Measurements from ENCODE around the gene LMOD1.
"Not testable (repeated sequence)": the region's sequence is repeated elsewhere in the genome, so short reads cannot be mapped to it uniquely, and the experiment has no call there.

LMOD1 gene

GRCh38 chr1:201912832-201913231 is 33.5 kb downstream of the LMOD1 start:
- no peak for DNase-seq

DNA sequence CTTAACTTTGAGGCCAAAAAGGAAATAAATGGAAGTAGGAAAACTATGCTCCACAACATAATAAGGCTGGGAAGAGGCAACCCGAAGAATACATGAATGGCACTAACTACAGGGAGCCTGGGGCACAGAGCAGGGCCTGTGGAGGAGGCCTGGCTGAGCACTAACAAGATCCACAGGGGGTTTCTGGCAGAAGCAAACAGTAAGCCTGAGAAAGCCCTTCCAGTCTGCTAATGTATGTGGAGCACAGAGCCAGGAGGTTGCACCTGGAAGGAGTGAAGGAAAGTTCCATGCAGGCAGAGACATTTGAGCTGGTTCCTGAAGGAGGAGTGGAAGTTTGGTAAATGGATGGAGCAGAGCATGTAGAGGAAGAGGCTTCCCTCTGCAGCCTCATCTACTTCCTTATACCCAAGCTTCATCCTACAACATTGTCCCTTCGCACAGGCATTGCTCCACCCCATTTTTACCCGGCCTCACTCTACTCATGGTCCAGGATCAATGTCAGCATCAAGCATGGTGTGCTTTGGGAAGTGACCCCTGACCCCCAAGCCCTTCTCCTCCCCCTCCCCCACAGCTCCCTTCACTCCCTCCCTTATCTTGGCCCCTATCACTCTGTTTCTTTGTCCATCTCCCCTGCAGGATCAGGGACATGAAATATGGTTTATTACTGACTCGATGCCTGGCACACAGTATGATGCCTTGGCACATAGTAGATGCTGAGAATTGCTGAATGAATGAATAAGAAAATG is 34.3 kb downstream of the LMOD1 start:
- no peak for DNase-seq

DNA sequence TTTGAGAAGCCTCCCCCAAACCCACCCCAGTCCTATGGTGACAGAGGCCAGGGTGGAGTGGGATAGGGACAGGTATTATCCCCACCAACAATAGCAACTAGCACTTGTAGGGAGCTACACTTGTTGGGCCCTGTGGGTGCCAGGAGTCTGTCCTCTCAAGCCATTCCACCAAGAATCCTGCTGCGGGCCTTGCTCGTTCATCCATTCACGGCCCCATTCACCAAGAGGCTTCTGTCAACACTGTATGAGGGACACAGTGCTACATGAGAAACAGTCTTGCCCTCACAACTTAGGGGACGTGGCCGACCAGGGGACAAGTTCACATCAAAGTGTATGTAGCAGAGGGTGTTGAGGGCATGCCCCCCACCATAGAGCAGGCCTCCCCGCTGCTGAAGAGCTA is 38.7 kb downstream of the LMOD1 start:
- DNase-seq, result no peak

- DNase-seq, result no peak
These were observed 40.0 kb downstream of the LMOD1 start for GRCh38 chr1:201906336-201906735.

DNA sequence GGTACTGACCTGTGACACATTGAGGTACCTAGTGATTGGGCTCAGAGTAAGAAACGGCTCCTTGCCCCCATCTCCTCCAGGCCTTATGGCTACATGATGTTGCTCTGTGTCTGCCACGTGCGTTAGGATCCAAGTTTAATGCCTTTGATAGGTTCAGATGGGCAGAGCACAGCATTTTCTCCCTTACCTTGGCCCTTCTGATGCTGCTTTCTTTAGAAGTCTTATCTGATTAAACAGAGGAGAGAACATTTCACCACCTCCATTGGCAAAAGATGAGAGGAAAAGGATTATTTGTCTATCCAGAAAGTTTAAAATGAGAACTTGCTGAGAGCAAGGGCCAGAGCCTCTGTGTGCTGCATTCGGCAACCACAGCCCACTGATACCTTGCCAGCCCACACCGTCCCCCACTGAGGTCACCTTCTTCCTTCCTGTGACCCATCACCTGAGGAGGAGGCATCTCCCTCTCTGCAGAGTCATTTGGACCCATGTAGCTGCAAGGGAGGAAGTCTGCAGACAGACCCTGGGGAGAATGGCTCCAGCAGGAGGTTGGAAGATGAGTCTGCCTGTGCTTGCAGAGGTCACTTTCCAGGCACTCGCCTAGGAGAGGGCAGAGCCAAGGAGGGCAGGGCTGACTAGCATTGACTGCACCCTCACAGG is 41.0 kb downstream of the LMOD1 start:
- no peak for DNase-seq

- no peak for DNase-seq
These were observed 41.8 kb downstream of the LMOD1 start for GRCh38 chr1:201904579-201904978.

- no peak for DNase-seq
These were observed 43.2 kb downstream of the LMOD1 start for GRCh38 chr1:201903135-201903534.

GRCh38 chr1:201902198-201902597 is 44.1 kb downstream of the LMOD1 start:
- DNase-seq, result no peak

DNA sequence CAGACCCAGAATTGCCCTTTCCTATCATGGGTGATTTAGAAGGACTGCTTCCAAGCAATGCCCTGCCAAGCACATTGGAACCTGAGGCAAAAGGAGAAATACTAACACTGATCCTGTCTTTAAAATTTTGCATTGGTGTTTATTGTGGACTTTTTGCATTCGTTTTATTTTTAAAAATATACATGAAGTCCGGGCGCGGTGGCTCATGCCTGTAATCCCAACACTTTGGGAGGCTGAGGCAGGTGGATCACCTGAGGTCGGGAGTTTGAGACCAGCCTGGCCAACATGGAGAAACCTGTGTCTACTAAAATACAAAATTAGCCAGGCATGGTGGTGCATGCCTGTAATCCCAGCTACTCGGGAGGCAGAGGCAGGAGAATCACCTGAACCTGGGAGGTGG is 45.3 kb downstream of the LMOD1 start:
- not testable (repeated sequence) for DNase-seq

DNA sequence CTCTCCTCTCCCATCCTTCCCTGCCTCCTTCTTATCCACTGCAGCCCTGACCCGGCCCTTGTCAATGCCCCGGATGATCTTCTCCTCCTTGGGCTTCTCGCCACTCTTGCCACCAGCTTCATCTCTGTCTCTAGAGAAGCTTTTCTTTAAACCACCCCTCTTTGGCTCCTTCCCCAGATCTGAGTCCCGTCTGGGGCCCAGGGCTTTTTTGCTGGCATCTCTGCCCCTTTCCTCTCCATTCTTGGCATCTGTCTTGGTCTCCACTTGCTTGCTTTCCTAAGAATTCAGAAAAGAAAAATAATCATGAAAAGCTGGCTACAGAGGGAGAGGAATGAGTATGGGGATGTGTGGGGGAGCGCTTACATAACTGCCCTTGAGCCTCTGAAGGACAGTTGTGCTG is 45.9 kb downstream of the LMOD1 start:
- DNase-seq, result no peak

DNA sequence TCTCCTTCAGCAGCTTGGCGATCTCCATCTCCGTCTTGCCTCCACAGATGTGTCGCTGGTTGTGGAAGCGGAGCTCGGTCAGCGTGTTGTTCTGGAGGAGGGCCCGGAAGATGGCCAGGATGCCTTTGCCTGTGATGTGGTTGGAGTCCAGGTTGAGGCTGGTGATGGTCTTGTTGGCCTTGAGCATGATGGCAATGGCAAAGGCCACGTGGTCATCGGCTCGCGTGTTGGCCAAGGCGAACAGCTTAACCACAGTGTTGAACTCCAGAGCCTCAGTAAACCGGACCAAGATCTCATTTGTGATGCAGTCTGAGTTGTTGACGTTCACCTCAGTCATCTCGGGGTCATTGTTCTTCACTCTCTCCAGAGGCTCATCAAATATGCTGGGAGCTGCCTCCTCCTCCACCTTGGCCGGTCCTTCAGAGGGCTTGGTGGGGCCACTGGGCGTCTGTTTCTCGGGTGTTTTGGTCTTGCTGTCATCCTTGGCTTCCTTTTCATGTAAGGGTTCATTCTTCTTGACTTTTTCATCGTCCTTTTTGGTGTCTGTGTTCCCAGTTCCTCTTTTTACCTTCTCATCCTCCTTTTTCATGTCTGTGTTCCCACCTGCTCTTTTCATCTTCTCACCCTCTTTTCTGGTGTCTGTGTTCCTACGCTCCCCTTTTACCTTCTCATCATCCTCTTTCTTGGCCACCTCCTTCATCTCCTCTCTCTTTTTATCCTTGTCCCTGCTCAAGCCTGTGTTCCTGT is 46.5 kb downstream of the LMOD1 start:
- no peak for DNase-seq

DNA sequence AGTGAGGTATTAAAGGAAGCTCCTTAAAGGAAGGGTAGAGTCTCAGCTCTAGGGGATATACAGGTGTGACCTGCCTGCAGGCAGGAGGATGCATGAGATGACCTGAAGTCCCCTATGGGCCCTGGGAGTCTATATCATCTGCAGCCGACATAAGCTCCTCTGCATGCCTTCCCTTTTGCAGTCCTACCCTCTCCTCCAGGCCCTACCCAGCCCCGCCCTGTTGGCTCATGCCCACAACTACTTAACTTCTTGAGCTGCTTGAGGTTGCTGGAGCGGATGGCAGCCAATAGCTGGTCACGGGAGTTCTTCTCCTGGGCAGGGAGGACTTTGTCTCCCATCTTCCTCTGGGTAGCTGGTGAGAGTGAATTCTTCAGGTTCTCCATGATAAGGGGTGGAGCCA is 47.4 kb downstream of the LMOD1 start:
- DNase-seq, result no peak

- DNase-seq, result no peak
These were observed 48.0 kb downstream of the LMOD1 start for GRCh38 chr1:201898240-201898894.

DNA sequence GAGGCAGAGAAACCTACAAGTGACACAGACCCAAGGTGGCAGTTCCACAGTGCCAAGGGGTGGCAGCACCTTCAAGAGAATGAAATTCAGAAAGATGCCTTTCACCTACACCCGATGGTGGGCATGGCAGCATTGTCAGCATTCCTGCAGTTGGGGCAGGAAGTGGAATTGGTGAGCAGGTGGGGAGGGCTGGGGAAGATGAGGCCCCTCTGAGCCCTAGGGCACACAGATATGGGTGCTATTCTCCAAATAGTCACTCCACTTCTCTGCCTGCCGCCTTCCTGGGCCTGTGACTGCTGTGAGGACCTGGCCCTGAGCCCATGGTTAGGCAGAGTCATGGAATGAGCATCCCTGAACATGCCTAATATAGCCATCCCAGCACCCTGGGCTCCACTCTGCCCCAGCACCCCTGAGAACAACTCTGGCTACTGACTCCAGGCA is 49.4 kb downstream of the LMOD1 start:
- DNase-seq, result no peak

DNA sequence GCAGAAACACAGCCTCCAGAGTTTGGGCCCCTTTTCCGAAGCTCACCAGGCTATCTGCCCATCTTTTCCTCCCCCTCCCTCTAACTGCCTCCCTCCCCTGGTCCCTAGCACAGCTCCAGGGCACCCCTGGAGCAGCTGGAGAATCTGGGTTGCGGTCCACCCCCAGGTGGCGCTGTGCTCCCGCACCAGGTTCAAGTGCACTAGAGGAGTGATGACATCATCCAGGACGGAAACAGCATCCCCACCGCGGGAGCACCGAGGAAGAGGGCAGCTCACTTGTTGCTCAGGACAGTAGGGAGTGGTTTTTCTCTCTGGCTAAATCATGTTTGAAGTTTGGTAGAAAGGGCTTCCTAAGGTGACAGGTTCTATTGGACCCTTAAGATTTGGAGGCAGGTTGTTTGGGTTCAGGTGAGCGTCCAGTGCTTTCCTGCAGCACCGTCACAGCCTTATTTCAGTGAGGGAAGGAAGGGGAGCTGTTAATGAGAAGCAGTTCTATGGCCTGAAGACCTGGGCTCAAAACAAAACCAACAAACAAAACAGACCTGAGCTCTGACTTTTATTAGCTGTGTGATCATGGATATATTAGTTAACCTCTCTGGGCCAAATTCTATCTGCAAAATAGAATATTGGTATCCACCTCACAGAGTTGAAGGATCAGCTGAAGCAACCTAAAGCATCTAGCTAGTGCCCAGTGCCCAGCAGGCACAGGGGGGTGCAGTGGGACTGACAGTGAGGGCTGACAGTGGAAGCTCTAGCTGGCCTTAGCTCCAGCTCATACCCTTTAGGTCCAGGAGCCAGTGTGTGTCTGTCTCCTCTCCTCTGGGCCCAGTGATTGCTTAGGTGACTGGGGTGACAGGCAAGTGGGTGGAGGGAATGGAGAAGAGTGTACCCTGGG is 50.2 kb downstream of the LMOD1 start:
- DNase-seq, result peak; percentile 73

GRCh38 chr1:201895120-201895665 is 51.2 kb downstream of the LMOD1 start:
- DNase-seq, result no peak

DNA sequence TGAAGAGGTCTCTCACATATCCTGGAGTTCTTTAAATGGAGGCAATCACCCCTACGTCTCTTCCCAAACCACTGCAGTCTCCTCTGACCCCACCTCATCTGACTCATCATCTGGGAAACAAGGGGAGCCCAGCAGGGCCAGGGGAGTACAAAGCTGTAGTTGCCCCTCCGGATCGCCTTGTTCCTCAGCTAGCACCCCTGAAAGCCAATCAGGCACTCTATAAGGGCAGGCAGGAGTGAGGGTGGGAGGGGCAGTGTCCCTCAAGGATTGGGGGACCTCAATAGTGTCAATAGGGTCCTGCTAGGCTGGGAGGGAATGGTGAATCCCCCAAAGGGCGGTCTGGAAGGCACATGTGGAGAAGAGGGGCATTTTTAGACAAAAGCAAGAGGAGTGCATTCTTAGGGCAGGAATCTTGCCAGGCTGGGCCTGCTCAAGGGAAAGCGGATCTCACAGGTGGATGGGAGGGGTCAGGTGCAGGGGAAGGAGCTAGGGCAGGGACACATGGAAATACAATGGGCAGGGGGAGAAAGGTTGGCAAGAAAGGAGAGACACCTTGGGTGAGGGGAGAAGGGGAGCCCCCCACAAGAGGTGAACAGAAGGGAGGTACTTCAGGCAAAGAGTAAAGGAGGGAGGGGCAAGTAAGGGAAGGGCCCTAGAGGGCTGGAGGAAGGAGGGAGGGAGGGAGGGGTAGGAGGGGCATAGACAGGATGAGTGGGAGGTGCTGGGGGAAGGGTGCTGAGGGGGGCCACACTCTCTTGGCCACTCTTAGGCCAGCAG is 51.8 kb downstream of the LMOD1 start:
- no peak for DNase-seq

GRCh38 chr1:201893431-201893830 is 52.9 kb downstream of the LMOD1 start:
- DNase-seq, result no peak

GRCh38 chr1:201892211-201892610 is 54.1 kb downstream of the LMOD1 start:
- no peak for DNase-seq

DNA sequence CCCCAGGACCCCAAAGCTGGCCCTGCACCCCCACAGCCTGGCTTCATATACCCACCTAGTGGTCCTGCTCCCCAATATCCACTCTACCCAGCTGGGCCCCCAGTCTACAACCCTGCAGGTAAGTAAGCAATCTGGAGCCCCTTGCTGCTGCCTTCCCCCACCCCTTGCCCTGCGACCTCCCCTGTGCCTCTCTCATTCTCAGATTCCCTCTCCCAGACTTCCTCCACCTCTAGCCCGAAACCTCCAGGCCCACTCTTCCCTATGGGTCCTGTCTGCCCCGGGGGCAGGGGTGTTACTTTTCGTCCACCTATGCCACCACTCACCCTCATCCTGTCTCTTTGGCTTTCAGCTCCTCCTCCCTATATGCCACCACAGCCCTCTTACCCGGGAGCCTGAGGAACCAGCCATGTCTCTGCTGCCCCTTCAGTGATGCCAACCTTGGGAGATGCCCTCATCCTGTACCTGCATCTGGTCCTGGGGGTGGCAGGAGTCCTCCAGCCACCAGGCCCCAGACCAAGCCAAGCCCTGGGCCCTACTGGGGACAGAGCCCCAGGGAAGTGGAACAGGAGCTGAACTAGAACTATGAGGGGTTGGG is 54.8 kb downstream of the LMOD1 start:
- no peak for DNase-seq

Measured in COR-L47 (cell line).